Measurements from ENCODE around the gene KCNH2.

DNA sequence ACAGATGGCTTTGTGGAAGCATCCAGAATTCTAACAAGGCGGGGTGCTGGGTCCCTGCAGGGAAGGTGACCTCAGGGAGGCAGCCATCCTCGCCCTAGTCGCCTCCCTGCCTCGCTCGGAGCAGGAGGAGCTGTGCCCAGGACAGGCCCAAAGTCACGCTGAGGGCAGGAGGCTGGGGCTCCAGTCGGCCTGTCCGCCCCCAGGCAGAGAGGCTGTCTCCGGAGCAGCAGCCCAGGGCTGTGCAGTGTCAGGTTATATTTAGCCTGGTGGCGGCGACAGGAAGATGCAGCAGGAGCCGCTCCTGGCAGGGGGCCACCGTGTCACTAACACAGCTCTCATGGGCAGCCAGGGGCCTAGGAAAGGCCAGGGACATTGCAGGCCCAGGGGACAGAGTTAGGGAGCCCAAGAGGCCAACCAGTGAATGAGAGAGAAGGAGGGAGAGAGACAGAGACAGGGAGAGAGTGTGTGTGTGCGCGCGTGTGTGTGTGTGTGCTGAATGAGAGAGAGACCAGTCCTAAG, 13.5 kb downstream of the KCNH2 start:
- TF ChIP-seq, protein P1, sequence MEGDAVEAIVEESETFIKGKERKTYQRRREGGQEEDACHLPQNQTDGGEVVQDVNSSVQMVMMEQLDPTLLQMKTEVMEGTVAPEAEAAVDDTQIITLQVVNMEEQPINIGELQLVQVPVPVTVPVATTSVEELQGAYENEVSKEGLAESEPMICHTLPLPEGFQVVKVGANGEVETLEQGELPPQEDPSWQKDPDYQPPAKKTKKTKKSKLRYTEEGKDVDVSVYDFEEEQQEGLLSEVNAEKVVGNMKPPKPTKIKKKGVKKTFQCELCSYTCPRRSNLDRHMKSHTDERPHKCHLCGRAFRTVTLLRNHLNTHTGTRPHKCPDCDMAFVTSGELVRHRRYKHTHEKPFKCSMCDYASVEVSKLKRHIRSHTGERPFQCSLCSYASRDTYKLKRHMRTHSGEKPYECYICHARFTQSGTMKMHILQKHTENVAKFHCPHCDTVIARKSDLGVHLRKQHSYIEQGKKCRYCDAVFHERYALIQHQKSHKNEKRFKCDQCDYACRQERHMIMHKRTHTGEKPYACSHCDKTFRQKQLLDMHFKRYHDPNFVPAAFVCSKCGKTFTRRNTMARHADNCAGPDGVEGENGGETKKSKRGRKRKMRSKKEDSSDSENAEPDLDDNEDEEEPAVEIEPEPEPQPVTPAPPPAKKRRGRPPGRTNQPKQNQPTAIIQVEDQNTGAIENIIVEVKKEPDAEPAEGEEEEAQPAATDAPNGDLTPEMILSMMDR (IDR thresholded peaks at IDR 0.05), result no peak
- TF ChIP-seq POLR2A (IDR thresholded peaks at IDR 0.05), result no peak

Data from lower leg skin (tissue), 3 donors.